Coronary artery (tissue), 2 donors: Measurements from ENCODE around the gene LARGE1.
"Not testable (repeated sequence)": the region's sequence is repeated elsewhere in the genome, so short reads cannot be mapped to it uniquely, and the experiment has no call there.

ENCODE experiments used
- DNase-seq: peaks from one replicate; pipeline ENCODE4 v3.0.0-alpha.2; 2017; ENCODE audit warnings: low spot score
- H3K27ac ChIP-seq, 2 donors: fragments of 200-600 bp; sonication (generic); one replicate each; pipeline ENCODE4 v1.5.1; 2016 to 2019
- H3K4me3 ChIP-seq: fragments of 200-600 bp; sonication (generic); 2 replicates; pipeline ENCODE4 v1.5.1; 2016; ENCODE audit warnings: mild to moderate bottlenecking, moderate library complexity
- CTCF ChIP-seq: fragments of 200-600 bp; sonication (generic); IDR thresholded peaks from one replicate; pipeline ENCODE4 v1.5.1; 2019; ENCODE audit warnings: antibody characterized with exemption

LARGE1 gene

DNA sequence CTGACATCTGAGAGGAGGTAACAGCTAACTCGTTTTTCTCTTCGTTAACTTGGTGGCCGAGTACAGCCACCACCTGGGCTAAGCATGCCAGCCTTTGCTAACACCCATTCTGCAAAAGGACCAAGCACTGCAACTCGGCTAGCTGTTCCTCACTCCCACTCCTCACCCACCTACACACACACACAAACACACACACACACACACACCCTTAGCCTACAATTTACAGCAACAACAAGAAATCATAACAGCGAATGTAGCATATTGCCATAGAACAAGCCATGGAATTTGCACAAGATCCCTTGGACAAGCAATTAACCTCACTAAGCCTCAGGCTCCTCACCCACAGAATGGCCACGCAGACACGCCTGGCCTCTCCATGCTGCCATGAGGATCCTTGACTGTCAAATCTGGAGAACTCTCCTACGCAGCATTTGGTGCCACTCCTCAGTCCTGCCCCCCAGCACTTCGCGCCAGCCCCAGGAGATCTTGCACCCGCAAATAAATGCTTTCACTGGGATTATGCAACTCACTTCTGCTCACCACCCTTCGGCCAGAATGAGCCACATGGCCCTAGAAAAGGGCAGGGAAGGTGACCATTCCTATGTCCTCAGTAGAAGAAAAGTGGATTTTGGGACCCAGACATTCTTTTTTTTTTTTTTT is 58.9 kb downstream of the LARGE1 start:
- Histone ChIP-seq H3K27ac (no peak overlapping the region), H3K4me3 (no peak overlapping the region)
- no peak for TF ChIP-seq CTCF
- no peak for DNase-seq

DNA sequence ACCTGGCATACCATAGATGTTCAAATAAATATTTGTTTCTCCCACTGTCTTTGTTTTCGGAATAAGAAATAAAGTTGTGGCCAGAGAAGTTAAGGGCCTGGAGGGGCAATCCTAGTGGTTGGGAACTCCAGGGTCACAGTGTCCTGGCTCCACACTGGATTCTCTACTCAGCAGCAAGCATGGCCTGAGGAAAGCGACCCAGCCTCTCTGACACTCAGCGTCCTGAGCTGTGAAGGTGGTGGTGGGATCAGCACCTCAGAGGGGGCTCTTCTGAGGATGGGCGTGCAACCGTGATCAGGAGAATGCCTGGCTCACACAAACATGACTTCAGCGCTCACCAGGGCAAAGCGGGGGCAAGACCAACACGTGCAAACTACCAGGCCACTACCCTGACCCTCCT is 59.9 kb downstream of the LARGE1 start:
- DNase-seq: no peak
- H3K27ac ChIP-seq: no peak overlapping the region
- no peak for TF ChIP-seq CTCF
- no peak overlapping the region for H3K4me3 ChIP-seq

- TF ChIP-seq CTCF: no peak
- Histone ChIP-seq H3K27ac (no peak overlapping the region), H3K4me3 (no peak overlapping the region)
- DNase-seq: no peak
Measured at GRCh38 chr22:33859311-33859710, 61.0 kb downstream of the LARGE1 start.

DNA sequence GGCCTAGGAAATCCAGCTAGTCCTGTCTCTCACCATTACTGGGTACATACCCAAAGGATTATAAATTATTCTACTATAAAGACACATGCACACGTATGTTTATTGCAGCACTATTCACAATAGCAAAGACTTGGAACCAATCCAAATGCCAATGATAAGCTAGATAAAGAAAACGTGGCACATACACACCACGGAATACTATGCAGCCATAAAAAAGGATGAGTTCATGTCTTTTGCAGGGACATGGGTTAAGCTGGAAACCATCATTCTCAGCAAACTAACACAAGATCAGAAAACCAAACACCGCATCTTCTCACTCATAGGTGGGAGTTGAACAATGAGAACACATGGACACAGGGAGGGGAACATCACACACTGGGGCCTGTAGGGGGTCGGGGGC is 61.6 kb downstream of the LARGE1 start:
- H3K4me3 ChIP-seq, H3K27ac ChIP-seq, DNase-seq: not testable (repeated sequence)

DNA sequence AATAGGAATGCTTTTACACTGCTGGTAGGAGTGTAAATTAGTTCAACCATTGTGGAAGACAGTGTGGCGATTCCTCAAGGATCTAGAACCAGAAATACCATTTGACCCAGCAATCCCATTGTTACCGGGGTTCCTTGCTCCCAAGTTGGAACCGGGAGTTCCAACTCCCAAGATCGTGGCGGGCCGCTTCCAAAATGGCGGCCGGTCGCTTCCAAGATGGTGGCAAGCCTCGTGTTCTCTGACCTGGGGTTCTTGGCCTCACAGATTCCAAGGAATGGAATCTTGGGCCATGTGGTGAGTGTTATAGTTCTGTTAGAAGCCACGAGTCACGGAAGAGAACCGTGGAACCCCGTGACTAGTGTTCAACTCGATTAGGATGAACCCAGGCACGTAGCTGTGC is 62.5 kb downstream of the LARGE1 start:
- H3K4me3 ChIP-seq, H3K27ac ChIP-seq, DNase-seq: not testable (repeated sequence)

- no peak overlapping the region for H3K27ac ChIP-seq
- H3K4me3 ChIP-seq: no peak overlapping the region
- TF ChIP-seq CTCF: no peak
- DNase-seq: no peak
Measured at GRCh38 chr22:33854724-33855123, 65.6 kb downstream of the LARGE1 start.

DNA sequence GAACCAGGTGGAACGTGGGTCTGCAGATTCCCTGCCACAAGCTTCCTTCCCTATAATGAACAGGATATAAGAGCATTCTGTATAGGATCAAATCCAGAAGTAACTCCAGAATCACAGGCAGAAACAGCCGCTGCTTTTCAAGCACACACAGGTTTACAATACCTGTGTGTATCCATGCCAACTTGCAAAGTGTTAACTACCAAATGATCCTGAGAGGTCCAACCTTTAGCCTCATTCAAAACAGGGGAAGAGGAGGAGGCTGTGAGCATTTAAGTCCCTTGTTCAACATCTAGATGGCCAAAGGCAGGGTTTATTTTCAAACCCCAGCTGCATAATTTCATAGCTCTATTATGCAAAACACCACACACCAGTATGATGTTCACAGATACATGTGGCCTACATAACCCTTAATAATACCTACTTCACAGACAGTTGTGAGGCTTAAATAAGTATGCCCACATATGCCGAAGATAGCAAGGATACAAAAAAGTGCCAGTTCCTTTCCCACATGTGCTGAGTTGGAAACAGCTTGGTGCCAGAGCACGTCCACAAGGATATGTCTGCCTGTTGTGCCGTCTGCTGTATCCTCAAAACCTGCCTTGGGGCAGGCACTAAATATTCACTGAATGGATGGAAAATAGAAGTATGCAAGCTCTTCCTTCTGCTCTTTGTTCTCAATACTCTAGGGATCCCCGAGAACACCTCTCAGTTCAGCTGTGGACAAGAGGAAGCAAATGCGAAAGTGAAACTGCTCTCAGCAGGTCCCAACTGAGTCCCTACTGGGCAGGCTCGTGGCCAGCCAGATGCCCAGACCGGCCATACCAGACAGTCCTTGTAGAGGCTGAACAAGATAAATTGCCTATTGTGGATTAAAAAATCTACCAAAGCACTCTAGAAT is 66.8 kb downstream of the LARGE1 start:
- Histone ChIP-seq H3K4me3 (peak overlapping the region; percentile 66), H3K27ac (peak overlapping the region; percentile 38 to 71)
- DNase-seq: no peak
- no peak for TF ChIP-seq CTCF

GRCh38 chr22:33851821-33852384 is 68.4 kb downstream of the LARGE1 start:
- H3K4me3 ChIP-seq: peak overlapping the region; percentile 0
- peak overlapping the region in 1 of 2 donors; percentile 8 for H3K27ac ChIP-seq
- no peak for TF ChIP-seq CTCF
- DNase-seq: no peak
